HL-60 (cell line): ENCODE results near the gene REC114.

Source experiments
- DNase-seq, 2 experiments: peaks; one replicate each; pipeline ENCODE4 v3.0.0-alpha.2; 2010 to 2020; ENCODE audit warnings: low read depth in 1 of 2, low spot score in 1 of 2
- H3K27ac ChIP-seq: fragments of 250-450 bp; sonication (Bioruptor Pico); replicated peaks from 2 replicates; pipeline ENCODE4 v1.5.1; 2020; ENCODE audit warnings: mild to moderate bottlenecking, moderate library complexity
- H3K27me3 ChIP-seq: fragments of 250-450 bp; sonication (Bioruptor Pico); 2 replicates; pipeline ENCODE4 v1.5.1; 2021; ENCODE audit warnings: mild to moderate bottlenecking, moderate library complexity; ENCODE audit not compliant: insufficient read depth, poor library complexity, severe bottlenecking
- H3K4me3 ChIP-seq: replicated peaks from 2 replicates; pipeline ENCODE4 v1.5.1; 2011; ENCODE audit warnings: mild to moderate bottlenecking, control low read depth, low read length; ENCODE audit not compliant: insufficient read depth
- CTCF ChIP-seq: IDR thresholded peaks from one replicate; pipeline ENCODE4 v1.5.1; 2011; ENCODE audit warnings: low read length, control low read depth, inconsistent platforms; ENCODE audit not compliant: insufficient read depth
- GABPA ChIP-seq: IDR thresholded peaks from 2 replicates; pipeline ENCODE4 v1.6.1; 2012; ENCODE audit warnings: low read depth
- POLR2AphosphoS5 ChIP-seq: IDR thresholded peaks from 2 replicates; pipeline ENCODE4 v1.6.1; 2012; ENCODE audit warnings: low read depth
- REST ChIP-seq: IDR thresholded peaks from 2 replicates; pipeline ENCODE4 v1.6.1; 2012; ENCODE audit warnings: low read depth; ENCODE audit not compliant: insufficient replicate concordance
- SPI1 ChIP-seq: IDR thresholded peaks from 2 replicates; pipeline ENCODE4 v1.6.1; 2012; ENCODE audit warnings: low read depth, mild to moderate bottlenecking, borderline replicate concordance

REC114 gene

GRCh38 chr15:73436613-73437012 lies 6.4 kb upstream of the REC114 start:
- Histone ChIP-seq H3K4me3 (no peak overlapping the region), H3K27me3 (peaks cover 5% of the 10 kb centered on the region), H3K27ac (no peak overlapping the region)
- TF ChIP-seq CTCF (no peak), GABPA (no peak), REST (no peak), POLR2AphosphoS5 (no peak), SPI1 (no peak)
- DNase-seq = no peak

GRCh38 chr15:73437543-73438109 lies 5.3 kb upstream of the REC114 start:
- DNase-seq = no peak
- TF ChIP-seq CTCF (no peak), POLR2AphosphoS5 (no peak)
- Histone ChIP-seq H3K27ac (no peak overlapping the region), H3K4me3 (no peak overlapping the region), H3K27me3 (peaks cover 5% of the 10 kb centered on the region)

- TF ChIP-seq REST (no peak), GABPA (no peak), POLR2AphosphoS5 (no peak), CTCF (no peak), SPI1 (no peak)
- DNase-seq = no peak
- Histone ChIP-seq H3K27ac (no peak overlapping the region), H3K27me3 (peaks cover 5% of the 10 kb centered on the region), H3K4me3 (no peak overlapping the region)
These were observed 4.3 kb upstream of the REC114 start for GRCh38 chr15:73438651-73439050.

- no peak for DNase-seq
- H3K27me3 ChIP-seq = peaks cover 15% of the 10 kb centered on the region
- no peak overlapping the region for H3K27ac ChIP-seq
- TF ChIP-seq CTCF (no peak), GABPA (no peak), SPI1 (no peak), REST (no peak)
- H3K4me3 ChIP-seq = no peak overlapping the region
These were observed 2.4 kb upstream of the REC114 start for GRCh38 chr15:73440571-73440970.
